ENCODE results near the gene FOXN3. TPM values are rescaled to one million over a fixed set of nuclear protein-coding genes. Genes with fewer than 3 reads are reported as not detected.

FOXN3 gene
- total and polyA plus RNA-seq, 9 donors = 56.9 to 172 (median 99.2) TPM

DNA sequence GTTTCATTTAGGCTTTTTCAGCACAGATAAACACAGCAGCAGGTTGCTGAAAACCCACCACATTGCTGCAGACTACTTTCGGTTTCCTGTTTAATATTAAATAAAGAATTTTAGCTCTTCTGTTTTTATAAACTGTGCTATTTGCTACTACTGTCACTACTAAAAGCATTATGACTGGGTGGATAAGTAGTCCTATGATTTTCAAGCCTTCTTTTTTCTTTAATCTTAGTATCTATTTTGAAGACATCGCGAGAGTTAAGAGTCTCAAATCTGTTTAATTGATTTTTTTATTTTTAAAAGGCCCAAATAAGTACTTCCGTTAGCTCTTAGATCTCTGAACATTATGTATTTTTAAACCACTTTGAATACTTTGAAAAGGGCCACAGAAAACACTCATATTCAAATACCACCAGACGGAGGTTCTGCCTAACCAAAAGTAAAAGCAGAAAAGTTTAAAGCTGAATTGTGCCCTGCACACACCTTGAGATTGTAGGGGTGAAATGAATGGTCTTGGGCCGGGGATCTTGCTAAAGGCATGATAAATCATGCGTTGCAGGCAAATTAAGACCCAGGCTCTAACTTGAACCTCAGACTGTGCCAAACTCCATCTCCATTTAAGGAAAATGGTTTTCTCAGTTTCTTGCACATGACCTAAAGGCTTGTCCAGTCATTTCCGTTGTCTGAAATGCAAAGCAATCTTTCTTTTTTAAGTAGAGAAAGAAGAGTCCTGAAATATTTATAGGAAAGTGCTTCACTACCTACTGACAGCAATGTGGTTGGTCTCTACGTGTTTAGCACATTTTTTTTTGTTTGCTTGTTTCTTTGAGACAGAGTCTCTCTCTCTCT is 13.6 kb upstream of the FOXN3 start:
- no peaks in the 10 kb centered on the region for H3K36me3 ChIP-seq
- intact Hi-C loops (cut with DNase I) = no loop called here
- peak overlapping the region in 1 of 2 donors; percentile 82 for H3K27ac ChIP-seq
- H3K4me3 ChIP-seq = peak overlapping the region; percentile 6
- no peaks in the 10 kb centered on the region for H3K27me3 ChIP-seq
- TF ChIP-seq CTCF (IDR thresholded peaks at IDR 0.05) (no peak), EP300 (IDR thresholded peaks at IDR 0.05) (no peak), POLR2A (IDR thresholded peaks at IDR 0.05) (no peak)
- 5 to 10% (median 5%) methylated on average over 9 of the region's 9 CpGs for WGBS, 3 donors
- no peaks in the 10 kb centered on the region for H3K9me3 ChIP-seq
- DNase-seq = peak in 1 of 5 donors; percentile 3
- H3K4me1 ChIP-seq (ENCODE audit: insufficient read depth) = peaks cover 26% of the 10 kb centered on the region

GRCh38 chr14:89429199-89430181 is 12.5 kb upstream of the FOXN3 start:
- TF ChIP-seq CTCF (IDR thresholded peaks at IDR 0.05) = no peak
- TF ChIP-seq POLR2A (IDR thresholded peaks at IDR 0.05) = no peak
- TF ChIP-seq EP300 (IDR thresholded peaks at IDR 0.05) = no peak
- H3K9me3 ChIP-seq = no peaks in the 10 kb centered on the region
- intact Hi-C loops (cut with DNase I) = loop anchor here in 2 of 4 donors (5.0 to 10.0 kb wide), 4 partner anchors 63 to 395 kb away; no protein-coding TSS in a partner anchor
- H3K27ac ChIP-seq = peak overlapping the region; percentile 46 to 82
- peak overlapping the region; percentile 6 for H3K4me3 ChIP-seq
- H3K27me3 ChIP-seq = no peaks in the 10 kb centered on the region
- 16 to 20% (median 17%) methylated on average over 14 of the region's 14 CpGs for whole genome bisulfite sequencing, 3 donors
- peaks cover 26% of the 10 kb centered on the region for H3K4me1 ChIP-seq (ENCODE audit: insufficient read depth)
- no peaks in the 10 kb centered on the region for H3K36me3 ChIP-seq
- DNase-seq = peak in 1 of 5 donors; percentile 38

GRCh38 chr14:89428546-89429198 is 11.6 kb upstream of the FOXN3 start:
- TF ChIP-seq EP300 (IDR thresholded peaks at IDR 0.05) = no peak
- TF ChIP-seq POLR2A (IDR thresholded peaks at IDR 0.05) = no peak
- TF ChIP-seq CTCF (IDR thresholded peaks at IDR 0.05) = no peak
- H3K4me1 ChIP-seq (ENCODE audit: insufficient read depth) = peaks cover 26% of the 10 kb centered on the region
- WGBS, 3 donors = 43 to 52% (median 48%) methylated on average over 15 to 17 of the region's 17 CpGs
- no peaks in the 10 kb centered on the region for H3K36me3 ChIP-seq
- no peak overlapping the region for H3K4me3 ChIP-seq
- H3K27ac ChIP-seq = peak overlapping the region; percentile 64 to 82
- H3K9me3 ChIP-seq = no peaks in the 10 kb centered on the region
- intact Hi-C loops (cut with DNase I) = loop anchor here in 2 of 4 donors (5.0 to 10.0 kb wide), 4 partner anchors 64 to 394 kb away; no protein-coding TSS in a partner anchor
- no peaks in the 10 kb centered on the region for H3K27me3 ChIP-seq
- DNase-seq = peak; percentile 42 to 58 (median 52)

DNA sequence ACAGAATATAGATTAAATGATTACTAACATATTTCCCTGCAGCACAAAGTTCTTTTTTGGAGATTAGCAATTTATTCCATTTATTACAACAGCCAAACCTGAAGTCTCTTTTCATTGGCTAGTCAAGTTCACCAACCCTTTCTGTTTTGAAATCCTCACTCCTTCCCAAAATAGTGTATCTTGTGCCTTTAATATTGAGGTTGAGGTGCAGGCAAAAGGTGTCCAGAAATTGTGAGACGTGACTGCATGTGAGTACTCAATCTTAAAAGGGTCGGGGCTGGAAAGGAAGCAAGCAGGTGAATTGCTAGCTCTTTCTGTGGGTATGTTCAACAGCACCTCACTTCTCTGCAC is 11.1 kb upstream of the FOXN3 start:
- intact Hi-C loops (cut with DNase I) = loop anchor here in 2 of 4 donors (5.0 to 10.0 kb wide), 4 partner anchors 64 to 393 kb away; no protein-coding TSS in a partner anchor
- TF ChIP-seq EP300 (IDR thresholded peaks at IDR 0.05) (no peak), CTCF (IDR thresholded peaks at IDR 0.05) (no peak), POLR2A (IDR thresholded peaks at IDR 0.05) (no peak)
- H3K27ac ChIP-seq = peak overlapping the region; percentile 64 to 82
- H3K4me3 ChIP-seq = no peak overlapping the region
- no peaks in the 10 kb centered on the region for H3K27me3 ChIP-seq
- H3K36me3 ChIP-seq = no peaks in the 10 kb centered on the region
- peaks cover 26% of the 10 kb centered on the region for H3K4me1 ChIP-seq (ENCODE audit: insufficient read depth)
- no peak for DNase-seq
- H3K9me3 ChIP-seq = no peaks in the 10 kb centered on the region
- WGBS, 3 donors = 27 to 45% (median 38%) methylated on average over 2 of the region's 2 CpGs

All from ovary (tissue), 9 donors.